ENCODE results near the gene ODAD2.

- TF ChIP-seq CTCF (conservative IDR thresholded peaks at IDR 0.05; ENCODE audit: low read length) (no peak), EZH2phosphoT487 (IDR thresholded peaks at IDR 0.05; ENCODE audit: borderline replicate concordance, low read depth, low read length) (no peak)
These were observed 15.9 kb downstream of the ODAD2 start for GRCh38 chr10:27982875-27983543.

Measured in OCI-LY7 (cell line).